Measurements from ENCODE around the gene ZKSCAN8. TPM values are rescaled to one million over a fixed set of nuclear protein-coding genes. Genes with fewer than 3 reads are reported as not detected.

The ZKSCAN8 gene
- total RNA-seq, 1 experiment from 2014 or later, result 20.7 TPM

DNA sequence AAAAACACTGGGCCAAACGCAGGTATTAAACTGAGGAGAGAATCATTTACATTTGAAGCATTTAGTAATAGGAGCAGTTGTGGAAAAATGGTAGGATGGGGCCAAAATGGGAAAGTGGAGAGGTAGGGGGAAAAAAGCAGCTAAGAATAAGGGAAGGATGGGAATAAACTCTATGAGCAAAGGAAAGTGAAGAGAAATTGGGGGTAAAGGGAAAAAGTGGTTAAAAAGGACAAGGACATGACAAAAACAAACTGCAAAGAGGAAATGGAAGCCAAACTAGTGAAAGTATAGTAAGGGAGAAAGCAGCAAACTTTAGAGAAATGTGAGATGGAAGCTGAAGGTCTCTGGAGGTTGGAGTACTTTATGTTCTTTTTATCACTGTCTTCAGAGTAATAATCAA lies 23.5 kb upstream of the ZKSCAN8 start:
- H3K4me2 ChIP-seq (ENCODE audit: low read length), result no peak overlapping the region
- DNase-seq (ENCODE audit: low read depth, low spot score) (no peak), ATAC-seq (no peak)
- no peaks in the 10 kb centered on the region for H3K4me1 ChIP-seq (ENCODE audit: control insufficient read depth in 1 of 2, insufficient read depth in 2 of 2, low read length in 2 of 2)
- intact Hi-C loops (cut with micrococcal nuclease), result no loop called here
- H3K36me3 ChIP-seq (ENCODE audit: control insufficient read depth in 1 of 2, insufficient read depth in 2 of 2, low read length in 2 of 2), result peaks cover 10 to 19% of the 10 kb centered on the region in 2 experiments; a peak in 2 of 4 replicates
- no peak for TF ChIP-seq FOSL1 (IDR thresholded peaks at IDR 0.05; ENCODE audit: low read depth)
- TF ChIP-seq, protein P1, sequence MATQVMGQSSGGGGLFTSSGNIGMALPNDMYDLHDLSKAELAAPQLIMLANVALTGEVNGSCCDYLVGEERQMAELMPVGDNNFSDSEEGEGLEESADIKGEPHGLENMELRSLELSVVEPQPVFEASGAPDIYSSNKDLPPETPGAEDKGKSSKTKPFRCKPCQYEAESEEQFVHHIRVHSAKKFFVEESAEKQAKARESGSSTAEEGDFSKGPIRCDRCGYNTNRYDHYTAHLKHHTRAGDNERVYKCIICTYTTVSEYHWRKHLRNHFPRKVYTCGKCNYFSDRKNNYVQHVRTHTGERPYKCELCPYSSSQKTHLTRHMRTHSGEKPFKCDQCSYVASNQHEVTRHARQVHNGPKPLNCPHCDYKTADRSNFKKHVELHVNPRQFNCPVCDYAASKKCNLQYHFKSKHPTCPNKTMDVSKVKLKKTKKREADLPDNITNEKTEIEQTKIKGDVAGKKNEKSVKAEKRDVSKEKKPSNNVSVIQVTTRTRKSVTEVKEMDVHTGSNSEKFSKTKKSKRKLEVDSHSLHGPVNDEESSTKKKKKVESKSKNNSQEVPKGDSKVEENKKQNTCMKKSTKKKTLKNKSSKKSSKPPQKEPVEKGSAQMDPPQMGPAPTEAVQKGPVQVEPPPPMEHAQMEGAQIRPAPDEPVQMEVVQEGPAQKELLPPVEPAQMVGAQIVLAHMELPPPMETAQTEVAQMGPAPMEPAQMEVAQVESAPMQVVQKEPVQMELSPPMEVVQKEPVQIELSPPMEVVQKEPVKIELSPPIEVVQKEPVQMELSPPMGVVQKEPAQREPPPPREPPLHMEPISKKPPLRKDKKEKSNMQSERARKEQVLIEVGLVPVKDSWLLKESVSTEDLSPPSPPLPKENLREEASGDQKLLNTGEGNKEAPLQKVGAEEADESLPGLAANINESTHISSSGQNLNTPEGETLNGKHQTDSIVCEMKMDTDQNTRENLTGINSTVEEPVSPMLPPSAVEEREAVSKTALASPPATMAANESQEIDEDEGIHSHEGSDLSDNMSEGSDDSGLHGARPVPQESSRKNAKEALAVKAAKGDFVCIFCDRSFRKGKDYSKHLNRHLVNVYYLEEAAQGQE (IDR thresholded peaks at IDR 0.05; ENCODE audit: low read depth), result no peak
- TF ChIP-seq ELF1 (IDR thresholded peaks at IDR 0.05; ENCODE audit: borderline replicate concordance, low read depth), result no peak
- no peak for TF ChIP-seq SP1 (IDR thresholded peaks at IDR 0.05; ENCODE audit: low read depth)
- no peak for TF ChIP-seq ZFX (IDR thresholded peaks at IDR 0.05)
- TF ChIP-seq, protein P2, sequence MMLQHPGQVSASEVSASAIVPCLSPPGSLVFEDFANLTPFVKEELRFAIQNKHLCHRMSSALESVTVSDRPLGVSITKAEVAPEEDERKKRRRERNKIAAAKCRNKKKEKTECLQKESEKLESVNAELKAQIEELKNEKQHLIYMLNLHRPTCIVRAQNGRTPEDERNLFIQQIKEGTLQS (IDR thresholded peaks at IDR 0.05), result no peak
- no peak for TF ChIP-seq JUND (IDR thresholded peaks at IDR 0.05)
- no peak for TF ChIP-seq POLR2A (IDR thresholded peaks at IDR 0.05; ENCODE audit: borderline replicate concordance, extremely low read depth, insufficient read depth, insufficient read length)
- no peak for TF ChIP-seq TCF7L2 (IDR thresholded peaks at IDR 0.05; ENCODE audit: borderline replicate concordance, extremely low read depth, insufficient read depth, insufficient read length)
- no peak for TF ChIP-seq EZH2phosphoT487 (IDR thresholded peaks at IDR 0.05; ENCODE audit: borderline replicate concordance)
- TF ChIP-seq CEBPB (IDR thresholded peaks at IDR 0.05; ENCODE audit: low read depth), result no peak
- no peak for TF ChIP-seq RAD21 (IDR thresholded peaks at IDR 0.05; ENCODE audit: low read depth)
- no peak for TF ChIP-seq CBX3 (IDR thresholded peaks at IDR 0.05; ENCODE audit: low read depth)
- no peak for TF ChIP-seq SIN3A (IDR thresholded peaks at IDR 0.05; ENCODE audit: low read depth)
- TF ChIP-seq EGR1 (IDR thresholded peaks at IDR 0.05; ENCODE audit: low read depth), result no peak
- no peak for TF ChIP-seq SRF (IDR thresholded peaks at IDR 0.05; ENCODE audit: low read depth)
- TF ChIP-seq, protein P3, sequence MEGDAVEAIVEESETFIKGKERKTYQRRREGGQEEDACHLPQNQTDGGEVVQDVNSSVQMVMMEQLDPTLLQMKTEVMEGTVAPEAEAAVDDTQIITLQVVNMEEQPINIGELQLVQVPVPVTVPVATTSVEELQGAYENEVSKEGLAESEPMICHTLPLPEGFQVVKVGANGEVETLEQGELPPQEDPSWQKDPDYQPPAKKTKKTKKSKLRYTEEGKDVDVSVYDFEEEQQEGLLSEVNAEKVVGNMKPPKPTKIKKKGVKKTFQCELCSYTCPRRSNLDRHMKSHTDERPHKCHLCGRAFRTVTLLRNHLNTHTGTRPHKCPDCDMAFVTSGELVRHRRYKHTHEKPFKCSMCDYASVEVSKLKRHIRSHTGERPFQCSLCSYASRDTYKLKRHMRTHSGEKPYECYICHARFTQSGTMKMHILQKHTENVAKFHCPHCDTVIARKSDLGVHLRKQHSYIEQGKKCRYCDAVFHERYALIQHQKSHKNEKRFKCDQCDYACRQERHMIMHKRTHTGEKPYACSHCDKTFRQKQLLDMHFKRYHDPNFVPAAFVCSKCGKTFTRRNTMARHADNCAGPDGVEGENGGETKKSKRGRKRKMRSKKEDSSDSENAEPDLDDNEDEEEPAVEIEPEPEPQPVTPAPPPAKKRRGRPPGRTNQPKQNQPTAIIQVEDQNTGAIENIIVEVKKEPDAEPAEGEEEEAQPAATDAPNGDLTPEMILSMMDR (IDR thresholded peaks at IDR 0.05 in 2 of 3, conservative IDR thresholded peaks at IDR 0.05 in 1 of 3; ENCODE audit: borderline replicate concordance in 1 of 3, insufficient read depth in 1 of 3, low read depth in 2 of 3, low read length in 2 of 3), result no peak
- TF ChIP-seq, protein P4, sequence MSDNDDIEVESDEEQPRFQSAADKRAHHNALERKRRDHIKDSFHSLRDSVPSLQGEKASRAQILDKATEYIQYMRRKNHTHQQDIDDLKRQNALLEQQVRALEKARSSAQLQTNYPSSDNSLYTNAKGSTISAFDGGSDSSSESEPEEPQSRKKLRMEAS (IDR thresholded peaks at IDR 0.05), result no peak
- no peak overlapping the region for H3K27ac ChIP-seq (ENCODE audit: low read depth, low read length)
- ChIA-PET RAD21 (ENCODE audit: low non-redundant PET in 1 of 2, low total read pairs in 2 of 2, uncharacterized antibody in 2 of 2, unreplicated experiment in 2 of 2) (no interaction called here), CTCF (no interaction called here), POLR2A (no interaction called here)
- H3K9ac ChIP-seq (ENCODE audit: low read length), result no peak overlapping the region
- no peak overlapping the region for H3K4me3 ChIP-seq (replicated peaks in 1 of 2; ENCODE audit: low read depth in 1 of 2, low read length in 2 of 2)
- H3K27me3 ChIP-seq (ENCODE audit: insufficient read depth, low read length), result no peaks in the 10 kb centered on the region
- no peaks in the 10 kb centered on the region for H4K20me1 ChIP-seq (ENCODE audit: insufficient read depth)
- H3K9me3 ChIP-seq (ENCODE audit: control insufficient read depth in 1 of 2, insufficient read depth in 1 of 2, low read depth in 1 of 2, low read length in 2 of 2), result no peaks in the 10 kb centered on the region
- no peaks in the 10 kb centered on the region for H3K79me2 ChIP-seq (ENCODE audit: insufficient read depth, low read length)
- no peak overlapping the region for H2AFZ ChIP-seq (ENCODE audit: low read depth, low read length, poor library complexity, severe bottlenecking)
- no TSS peak for BruUV-seq (replicated peaks)
- no peaks in the 10 kb centered on the region for H3K9me2 ChIP-seq (ENCODE audit: insufficient read depth)

All from HCT116 (cell line).